Subcutaneous abdominal adipose tissue (tissue), 5 donors: Measurements from ENCODE around the gene ZNF362.

Experiments
- H3K27ac ChIP-seq: one replicate; pipeline ENCODE4 v1.7.0; 2013; ENCODE audit warnings: low read depth, mild to moderate bottlenecking, inconsistent platforms, low read length, moderate library complexity
- H3K27me3 ChIP-seq, 5 donors: one replicate each; pipeline ENCODE4 v1.7.0; 2013; ENCODE audit warnings: low read length in 5 of 5, inconsistent platforms in 1 of 5; ENCODE audit not compliant: control insufficient read depth in 5 of 5, insufficient read depth in 4 of 5
- H3K36me3 ChIP-seq, 5 donors: one replicate each; pipeline ENCODE4 v1.7.0; 2013; ENCODE audit warnings: low read length in 5 of 5; ENCODE audit not compliant: control insufficient read depth in 5 of 5, insufficient read depth in 5 of 5
- H3K4me1 ChIP-seq, 5 donors: one replicate each; pipeline ENCODE4 v1.7.0; 2013; ENCODE audit warnings: low read length in 5 of 5, mild to moderate bottlenecking in 3 of 5, moderate library complexity in 1 of 5; ENCODE audit not compliant: control insufficient read depth in 5 of 5, insufficient read depth in 5 of 5
- H3K4me3 ChIP-seq, 5 donors: one replicate each; pipeline ENCODE4 v1.7.0; 2013; ENCODE audit warnings: low read length in 5 of 5, low read depth in 1 of 5
- H3K9ac ChIP-seq, 5 donors: one replicate each; pipeline ENCODE4 v1.7.0; 2013; ENCODE audit warnings: low read length in 5 of 5, mild to moderate bottlenecking in 4 of 5, moderate library complexity in 3 of 5
- H3K9me3 ChIP-seq, 5 donors: one replicate each; pipeline ENCODE4 v1.7.0; 2013; ENCODE audit warnings: low read length in 5 of 5; ENCODE audit not compliant: control insufficient read depth in 5 of 5
- donor health status: healthy.
- donor health status: healthy.
- donor health status: healthy.
- donor health status: healthy.
- donor health status: healthy.

ZNF362 gene

DNA sequence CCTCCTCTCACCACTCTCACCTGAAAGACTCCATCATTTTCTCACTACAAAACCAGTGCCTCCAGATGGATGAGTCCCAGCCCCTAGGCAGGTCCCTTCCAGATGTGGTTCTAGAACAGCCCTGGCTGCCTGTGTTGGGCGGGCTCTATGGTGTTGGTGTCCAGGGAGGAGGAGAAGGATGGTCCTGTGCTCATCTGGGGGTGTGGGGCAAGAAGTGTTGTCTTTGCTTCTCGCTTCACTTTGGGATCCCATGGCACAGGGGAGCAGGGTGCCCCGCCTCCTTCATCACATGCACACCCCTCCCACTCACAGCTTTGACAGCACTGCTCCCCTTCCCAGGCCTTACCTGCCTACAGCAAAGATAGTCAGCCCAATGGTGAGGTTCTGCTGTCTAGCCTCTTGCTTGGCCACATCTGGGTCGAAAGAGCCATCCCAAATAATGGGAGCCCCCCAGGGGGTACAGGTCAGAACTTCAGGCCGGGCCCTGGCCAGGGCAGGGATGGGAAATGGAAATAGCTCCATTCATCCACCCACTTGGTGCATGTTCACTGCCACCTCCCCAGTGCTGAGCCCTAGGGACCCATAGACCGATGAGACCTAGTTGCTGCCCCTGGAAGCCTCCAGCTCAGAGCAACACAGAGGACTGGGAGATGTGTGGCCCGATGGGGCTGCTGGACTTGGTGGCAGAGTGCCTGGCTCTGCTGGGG is 55.6 kb downstream of the ZNF362 start:
- Histone ChIP-seq H3K9me3 (no peaks in the 10 kb centered on the region), H3K27ac (no peak overlapping the region), H3K4me3 (no peak overlapping the region), H3K9ac (no peak overlapping the region), H3K4me1 (peaks cover 0 to 4% (median 3%) of the 10 kb centered on the region in 5 donors), H3K27me3 (peaks cover 0 to 3% (median 2%) of the 10 kb centered on the region in 5 donors), H3K36me3 (no peaks in the 10 kb centered on the region)

DNA sequence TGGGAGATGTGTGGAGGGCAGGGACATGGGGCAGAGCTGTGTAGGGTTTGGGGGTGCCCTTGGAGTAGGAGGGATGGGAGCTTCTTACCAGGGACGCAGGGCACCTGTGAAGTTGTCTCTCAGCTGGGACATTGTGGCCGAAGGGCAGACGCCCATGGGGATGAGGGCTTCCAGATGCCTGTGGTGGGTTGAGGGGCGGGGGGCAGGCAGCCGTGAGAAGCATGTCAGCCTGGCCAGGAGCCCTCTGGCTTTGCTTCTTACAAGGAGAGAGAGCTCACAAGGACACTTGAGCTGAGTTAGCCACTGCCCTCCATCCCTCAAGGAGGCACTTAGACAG is 56.1 kb downstream of the ZNF362 start:
- H3K36me3 ChIP-seq, result no peaks in the 10 kb centered on the region
- no peaks in the 10 kb centered on the region for H3K27me3 ChIP-seq
- no peaks in the 10 kb centered on the region for H3K9me3 ChIP-seq
- no peaks in the 10 kb centered on the region for H3K4me1 ChIP-seq
- no peak overlapping the region for H3K9ac ChIP-seq
- no peak overlapping the region for H3K27ac ChIP-seq
- H3K4me3 ChIP-seq, result no peak overlapping the region

DNA sequence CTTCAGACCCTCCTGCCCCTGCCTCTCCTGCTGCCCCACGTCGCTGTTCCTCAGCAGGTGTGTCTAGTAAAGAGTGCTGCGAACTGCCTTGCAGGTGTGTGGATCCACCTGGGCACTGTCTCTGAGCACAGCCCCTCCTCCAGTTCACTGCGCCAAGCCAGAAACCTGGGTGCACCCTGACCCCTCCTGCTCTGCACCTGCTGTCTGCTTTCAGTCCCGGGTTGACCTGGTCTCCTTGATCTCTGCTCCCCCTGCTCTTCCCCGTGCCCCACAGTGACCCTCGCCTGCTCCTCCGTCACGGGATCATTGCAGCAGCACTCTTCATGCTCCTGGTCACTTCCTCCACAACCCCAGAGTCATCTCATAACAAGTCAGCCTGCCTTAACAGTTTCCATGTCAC is 58.1 kb downstream of the ZNF362 start:
- H3K36me3 ChIP-seq, result no peaks in the 10 kb centered on the region
- no peak overlapping the region for H3K27ac ChIP-seq
- H3K4me3 ChIP-seq, result no peak overlapping the region
- H3K27me3 ChIP-seq, result no peaks in the 10 kb centered on the region
- no peaks in the 10 kb centered on the region for H3K4me1 ChIP-seq
- H3K9ac ChIP-seq, result no peak overlapping the region
- no peaks in the 10 kb centered on the region for H3K9me3 ChIP-seq

DNA sequence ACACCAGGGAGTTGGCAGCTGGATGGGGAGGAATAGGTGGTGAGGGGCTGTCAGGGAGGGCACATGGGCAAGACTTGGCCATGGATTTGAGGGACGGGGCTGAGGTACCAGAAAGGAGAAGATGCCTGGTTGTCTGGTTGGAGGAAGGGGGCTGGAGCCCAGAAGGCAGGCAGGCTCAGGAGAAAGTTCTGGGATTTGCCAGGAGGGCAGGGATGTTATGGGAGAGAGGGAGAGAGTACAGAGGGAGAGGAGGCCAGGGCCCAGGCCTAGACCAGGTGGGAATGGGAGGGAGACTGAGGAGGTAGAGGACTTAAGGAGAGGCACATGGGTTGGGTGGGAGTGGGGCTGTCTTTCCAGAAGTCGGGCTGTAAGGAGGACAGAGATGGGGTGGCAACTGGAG is 60.3 kb downstream of the ZNF362 start:
- no peak overlapping the region for H3K4me3 ChIP-seq
- no peaks in the 10 kb centered on the region for H3K27me3 ChIP-seq
- H3K36me3 ChIP-seq, result peaks cover 0 to 5% (median 0%) of the 10 kb centered on the region in 5 donors
- no peaks in the 10 kb centered on the region for H3K9me3 ChIP-seq
- no peaks in the 10 kb centered on the region for H3K4me1 ChIP-seq
- no peak overlapping the region for H3K9ac ChIP-seq
- H3K27ac ChIP-seq, result no peak overlapping the region

DNA sequence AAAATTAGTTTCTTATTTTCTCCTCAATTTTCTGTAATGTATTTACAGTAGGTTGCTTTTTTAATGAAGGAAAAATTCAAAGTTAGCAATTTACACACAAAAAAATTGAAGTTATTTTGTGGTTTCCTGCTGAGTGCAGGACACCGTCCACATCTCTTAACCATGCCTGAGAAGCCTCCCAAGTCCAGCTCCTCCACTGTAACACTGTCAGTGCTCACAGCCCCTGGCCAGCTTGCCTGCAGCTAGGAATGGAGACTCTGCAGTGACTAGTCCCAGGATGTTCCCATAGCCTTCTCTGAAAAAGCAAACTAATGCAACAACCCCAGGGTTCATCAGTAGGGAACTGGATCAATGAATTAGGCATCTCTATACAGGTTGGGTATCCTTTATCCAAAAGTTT is 61.1 kb downstream of the ZNF362 start:
- peaks cover 0 to 7% (median 3%) of the 10 kb centered on the region in 5 donors for H3K36me3 ChIP-seq
- no peaks in the 10 kb centered on the region for H3K9me3 ChIP-seq
- no peak overlapping the region for H3K4me3 ChIP-seq
- H3K27me3 ChIP-seq, result no peaks in the 10 kb centered on the region
- H3K4me1 ChIP-seq, result no peaks in the 10 kb centered on the region
- no peak overlapping the region for H3K9ac ChIP-seq
- H3K27ac ChIP-seq, result no peak overlapping the region

DNA sequence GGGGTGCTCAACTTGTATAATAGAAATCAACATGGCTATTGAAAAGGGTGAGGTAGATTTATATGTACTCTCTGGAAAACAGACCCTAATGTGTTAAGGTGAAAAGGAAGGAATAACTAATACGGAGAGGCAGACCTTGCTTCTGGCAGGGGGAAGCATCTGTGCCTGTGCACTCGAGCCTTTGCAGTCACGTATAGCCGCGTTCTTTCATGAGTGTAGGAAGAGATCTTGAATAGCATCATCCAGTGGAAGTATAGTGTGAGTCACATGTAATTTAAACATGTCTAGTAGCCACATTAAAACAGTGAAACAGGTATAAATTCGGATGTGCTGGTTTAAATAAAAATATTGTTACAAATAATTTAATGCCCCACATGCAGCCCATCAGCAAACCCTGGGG is 61.7 kb downstream of the ZNF362 start:
- no peak overlapping the region for H3K9ac ChIP-seq
- no peak overlapping the region for H3K27ac ChIP-seq
- no peaks in the 10 kb centered on the region for H3K9me3 ChIP-seq
- peaks cover 0 to 11% (median 7%) of the 10 kb centered on the region in 5 donors for H3K36me3 ChIP-seq
- H3K4me3 ChIP-seq, result no peak overlapping the region
- no peaks in the 10 kb centered on the region for H3K4me1 ChIP-seq
- H3K27me3 ChIP-seq, result no peaks in the 10 kb centered on the region

DNA sequence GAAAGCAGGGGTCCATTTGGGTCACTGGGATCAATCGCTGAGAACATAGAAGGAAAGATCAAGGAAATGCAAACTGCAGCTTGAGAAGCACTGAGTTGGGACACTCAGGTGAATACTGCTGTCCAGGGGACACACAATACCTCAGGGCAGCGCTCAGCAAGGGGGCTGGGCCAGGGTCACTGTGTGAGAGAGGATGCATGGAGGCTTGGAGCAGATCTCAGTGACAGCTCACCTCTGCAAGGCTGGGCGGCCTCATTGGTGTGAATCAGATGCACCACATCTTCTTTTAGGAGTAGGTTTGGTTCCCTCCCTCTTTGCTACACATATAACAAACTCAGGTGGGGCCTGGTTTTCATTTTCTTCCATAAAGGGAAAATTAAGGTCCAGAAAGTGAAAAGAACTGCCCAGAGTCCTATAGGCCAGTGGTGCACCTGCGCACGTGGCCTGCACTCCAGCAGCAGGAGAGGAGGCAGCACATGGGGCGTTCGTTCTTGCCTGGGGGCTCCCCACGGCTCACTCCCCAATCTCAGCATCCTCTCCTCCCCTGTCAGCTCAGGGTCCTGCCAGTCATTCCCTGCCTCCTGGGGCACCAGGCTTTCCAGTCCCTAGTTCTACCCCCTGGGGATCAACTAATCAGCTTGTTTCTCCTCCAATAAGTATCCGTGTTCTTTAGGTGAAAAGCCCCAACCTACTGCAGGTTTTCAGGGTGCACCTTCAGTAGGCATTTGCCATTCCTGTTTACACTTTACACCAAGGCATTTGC is 63.1 kb downstream of the ZNF362 start:
- Histone ChIP-seq H3K4me1 (no peaks in the 10 kb centered on the region), H3K9ac (no peak overlapping the region), H3K27me3 (no peaks in the 10 kb centered on the region), H3K4me3 (no peak overlapping the region), H3K27ac (no peak overlapping the region), H3K9me3 (no peaks in the 10 kb centered on the region), H3K36me3 (peaks cover 0 to 26% (median 21%) of the 10 kb centered on the region in 5 donors)

DNA sequence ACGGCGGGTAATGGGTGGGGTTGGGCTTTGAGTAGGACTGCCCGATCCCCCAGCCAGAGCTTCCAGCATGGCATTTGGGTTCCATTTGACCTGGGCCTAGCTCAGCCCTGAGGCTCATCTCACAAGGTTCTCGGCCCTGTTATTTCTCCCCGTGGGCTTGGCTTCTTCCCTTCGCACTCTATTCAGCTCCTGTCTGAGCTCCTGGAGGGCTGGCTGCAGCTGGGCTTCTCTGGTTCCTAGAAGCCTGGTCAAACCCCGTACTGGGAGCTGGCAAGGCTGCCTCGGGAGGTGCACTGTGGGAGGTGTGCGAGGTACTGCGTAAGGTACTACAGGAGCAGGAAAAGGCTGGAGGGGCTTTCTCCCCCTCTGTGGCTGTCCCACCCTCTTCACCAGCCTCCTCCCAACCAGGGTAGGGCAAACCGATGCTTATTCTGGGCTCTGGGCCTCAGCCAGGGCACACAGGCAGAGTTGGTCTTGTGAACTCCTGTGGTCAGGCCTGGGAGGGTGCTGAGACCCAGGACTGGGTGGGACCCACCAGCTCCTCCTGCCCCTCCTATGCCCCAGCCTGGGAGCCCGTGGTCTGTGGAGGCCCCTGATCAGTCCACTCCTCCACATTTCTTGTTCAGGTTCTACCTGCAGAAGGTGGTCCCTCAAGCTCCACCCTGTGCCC is 63.8 kb downstream of the ZNF362 start:
- Histone ChIP-seq H3K27ac (no peak overlapping the region), H3K4me1 (no peaks in the 10 kb centered on the region), H3K27me3 (no peaks in the 10 kb centered on the region), H3K9ac (no peak overlapping the region), H3K36me3 (peaks cover 0 to 33% (median 29%) of the 10 kb centered on the region in 5 donors), H3K9me3 (no peaks in the 10 kb centered on the region), H3K4me3 (no peak overlapping the region)

DNA sequence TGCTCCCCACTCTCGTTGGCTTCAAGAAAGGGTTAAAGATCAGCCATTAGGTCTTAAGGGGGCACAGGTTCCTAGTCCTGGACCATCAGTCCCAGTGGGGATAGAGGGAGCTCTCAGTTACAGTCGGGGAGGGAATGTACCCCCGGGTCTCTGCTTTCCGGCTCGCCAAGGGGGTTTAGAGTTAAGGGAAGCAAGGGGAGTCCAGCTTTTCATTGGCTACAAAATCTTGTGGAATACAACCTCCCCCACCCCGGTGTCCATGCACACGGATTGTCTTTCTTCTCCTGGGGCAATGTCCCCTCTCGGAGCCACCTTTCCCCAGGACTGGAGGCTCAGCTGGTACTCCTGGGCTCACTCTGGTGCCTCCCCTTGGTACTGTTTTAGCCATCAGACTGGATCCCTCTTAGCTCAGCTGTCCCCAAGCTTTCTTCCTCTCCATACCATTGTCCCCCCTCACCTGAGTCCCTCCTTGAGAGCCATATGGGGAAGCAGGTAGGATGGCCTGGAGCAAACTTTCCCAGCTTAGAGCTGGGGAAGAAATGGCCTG is 64.4 kb downstream of the ZNF362 start, which contains the start of gene A3GALT2:
A3GALT2 (minus strand) TSS at position 480 of the 547 bp plus-strand sequence; CDS start at position 480, 0 bp downstream.
- Histone ChIP-seq H3K4me1 (no peaks in the 10 kb centered on the region), H3K9me3 (no peaks in the 10 kb centered on the region), H3K4me3 (no peak within 1 kb of the TSS), H3K36me3 (peaks cover 0 to 39% (median 35%) of the 10 kb centered on the region in 5 donors), H3K9ac (no peak within 1 kb of the TSS), H3K27me3 (no peaks in the 10 kb centered on the region), H3K27ac (no peak within 1 kb of the TSS)

DNA sequence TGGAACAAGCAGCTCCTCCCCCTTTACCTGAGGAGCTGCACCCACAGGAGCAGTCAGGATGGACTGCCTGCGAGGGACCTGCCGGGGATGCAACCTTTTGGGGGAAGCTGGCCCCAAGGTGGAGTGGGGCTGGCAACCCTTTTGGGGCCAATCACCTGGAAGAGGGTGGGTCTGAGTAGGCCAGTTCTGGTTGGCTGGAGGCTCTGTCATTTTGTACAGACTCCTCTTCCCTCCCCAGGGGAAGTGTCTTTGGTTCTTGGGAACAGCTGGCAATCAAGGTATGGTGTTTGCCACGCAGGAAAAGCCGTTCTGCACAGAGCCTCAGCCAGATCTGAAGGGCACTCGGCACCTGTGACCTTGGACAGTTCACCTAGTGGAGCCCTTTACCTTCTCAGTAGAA is 64.9 kb downstream of the ZNF362 start:
- Histone ChIP-seq H3K9ac (no peak overlapping the region), H3K9me3 (no peaks in the 10 kb centered on the region), H3K36me3 (peaks cover 4 to 44% (median 39%) of the 10 kb centered on the region in 5 donors), H3K27me3 (no peaks in the 10 kb centered on the region), H3K27ac (no peak overlapping the region), H3K4me3 (no peak overlapping the region), H3K4me1 (no peaks in the 10 kb centered on the region)
